Type B pancreatic cell (in vitro differentiated cells): Measurements from ENCODE around the gene PRKCQ. TPM values are rescaled to one million over a fixed set of nuclear protein-coding genes. Genes with fewer than 3 reads are reported as not detected.

Experiments used
- DNase-seq: peaks from one replicate; pipeline ENCODE4 v3.0.0; 2021; ENCODE audit warnings: mixed read lengths; ENCODE audit not compliant: unreplicated experiment; ENCODE audit errors: extremely low spot score
- H3K27ac Mint-ChIP-seq: 2 replicates; pipeline ENCODE4 v1.8.0; 2021; ENCODE audit warnings: mild to moderate bottlenecking, mixed read lengths
- H3K27me3 Mint-ChIP-seq: 2 replicates; pipeline ENCODE4 v1.8.0; 2021; ENCODE audit warnings: mixed read lengths
- H3K36me3 Mint-ChIP-seq: 2 replicates; pipeline ENCODE4 v1.8.0; 2021; ENCODE audit warnings: mixed read lengths
- H3K4me1 Mint-ChIP-seq: one replicate; pipeline ENCODE4 v1.8.0; 2021; ENCODE audit warnings: mixed read lengths; ENCODE audit not compliant: unreplicated experiment
- H3K4me3 Mint-ChIP-seq: 2 replicates; pipeline ENCODE4 v1.8.0; 2021; ENCODE audit warnings: mild to moderate bottlenecking, mixed read lengths
- H3K9me3 Mint-ChIP-seq: 2 replicates; pipeline ENCODE4 v1.8.0; 2021; ENCODE audit warnings: mixed read lengths
- total RNA-seq: library from RNA; stranded (reverse); gene quantifications from 2 replicates; pipeline ENCODE4 v1.2.1, GENCODE V29; 2021; ENCODE audit warnings: low replicate concordance
- TF ChIP-seq, protein P1 (sequence below): fragments of 200-600 bp; sonication (generic); conservative IDR thresholded peaks from 2 replicates; pipeline ENCODE4 v1.5.0; 2021; ENCODE audit warnings: antibody characterized with exemption, mild to moderate bottlenecking

PRKCQ gene
- total RNA-seq, 1 donor from 2014 or later, result 2.0 TPM

DNA sequence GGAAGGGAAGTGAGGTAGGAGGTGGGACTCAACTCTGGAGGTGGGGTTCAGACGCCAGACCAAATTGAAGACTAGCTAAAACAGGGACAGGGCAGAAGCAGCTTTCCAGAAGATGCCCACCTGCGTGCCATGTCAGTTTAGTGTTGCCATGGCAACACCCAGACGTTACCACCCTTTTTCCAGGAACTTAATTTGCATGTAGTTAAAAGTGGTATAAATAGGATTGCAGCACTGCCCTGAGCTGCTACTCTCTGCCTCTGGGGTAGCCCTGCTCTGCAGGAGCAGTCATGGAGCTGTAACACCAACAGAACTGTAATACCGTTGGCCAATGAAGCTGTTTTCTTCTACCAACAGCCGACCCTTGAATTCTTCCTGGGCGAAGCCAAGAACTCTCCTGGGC is 93.8 kb downstream of the PRKCQ start:
- Mint-ChIP-seq H3K27ac (no peak overlapping the region), H3K27me3 (peaks cover 2% of the 10 kb centered on the region), H3K4me1 (no peaks in the 10 kb centered on the region), H3K9me3 (no peaks in the 10 kb centered on the region), H3K36me3 (no peaks in the 10 kb centered on the region), H3K4me3 (no peak overlapping the region)
- DNase-seq, result no peak
- TF ChIP-seq, protein P1, sequence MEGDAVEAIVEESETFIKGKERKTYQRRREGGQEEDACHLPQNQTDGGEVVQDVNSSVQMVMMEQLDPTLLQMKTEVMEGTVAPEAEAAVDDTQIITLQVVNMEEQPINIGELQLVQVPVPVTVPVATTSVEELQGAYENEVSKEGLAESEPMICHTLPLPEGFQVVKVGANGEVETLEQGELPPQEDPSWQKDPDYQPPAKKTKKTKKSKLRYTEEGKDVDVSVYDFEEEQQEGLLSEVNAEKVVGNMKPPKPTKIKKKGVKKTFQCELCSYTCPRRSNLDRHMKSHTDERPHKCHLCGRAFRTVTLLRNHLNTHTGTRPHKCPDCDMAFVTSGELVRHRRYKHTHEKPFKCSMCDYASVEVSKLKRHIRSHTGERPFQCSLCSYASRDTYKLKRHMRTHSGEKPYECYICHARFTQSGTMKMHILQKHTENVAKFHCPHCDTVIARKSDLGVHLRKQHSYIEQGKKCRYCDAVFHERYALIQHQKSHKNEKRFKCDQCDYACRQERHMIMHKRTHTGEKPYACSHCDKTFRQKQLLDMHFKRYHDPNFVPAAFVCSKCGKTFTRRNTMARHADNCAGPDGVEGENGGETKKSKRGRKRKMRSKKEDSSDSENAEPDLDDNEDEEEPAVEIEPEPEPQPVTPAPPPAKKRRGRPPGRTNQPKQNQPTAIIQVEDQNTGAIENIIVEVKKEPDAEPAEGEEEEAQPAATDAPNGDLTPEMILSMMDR, result no peak

DNA sequence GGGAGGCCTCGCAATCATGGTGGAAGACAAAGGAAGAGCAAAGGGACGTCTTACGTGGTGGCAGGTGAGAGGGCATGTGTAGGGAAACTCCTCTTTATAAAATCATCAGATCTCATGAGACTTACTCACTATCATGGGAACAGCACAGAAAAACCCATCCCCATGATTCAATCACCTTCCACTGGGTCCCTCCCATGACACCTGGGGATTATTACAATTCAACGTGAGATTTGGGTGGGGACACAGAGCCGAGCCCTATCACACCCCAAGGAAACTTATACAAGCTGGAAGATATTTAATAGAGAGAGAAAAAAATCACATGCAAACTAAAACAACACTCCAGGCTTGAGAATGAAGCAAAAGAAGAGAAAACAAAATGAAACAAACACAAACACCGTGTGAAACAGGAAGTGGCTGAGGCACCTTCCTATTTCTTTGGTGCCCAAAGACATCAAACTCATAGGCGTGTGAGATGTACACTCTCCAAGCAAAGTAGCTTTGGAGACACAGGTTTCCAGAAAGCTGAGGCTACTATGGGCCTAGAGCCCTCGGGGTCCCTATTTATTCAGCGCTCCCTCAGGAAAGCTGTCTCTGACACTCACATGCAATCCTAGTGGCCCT is 97.2 kb downstream of the PRKCQ start:
- Mint-ChIP-seq H3K27ac (no peak overlapping the region), H3K36me3 (peaks cover 8% of the 10 kb centered on the region), H3K27me3 (peaks cover 5% of the 10 kb centered on the region), H3K4me3 (no peak overlapping the region), H3K4me1 (no peaks in the 10 kb centered on the region), H3K9me3 (no peaks in the 10 kb centered on the region)
- DNase-seq, result no peak
- TF ChIP-seq, protein P1, result no peak

DNA sequence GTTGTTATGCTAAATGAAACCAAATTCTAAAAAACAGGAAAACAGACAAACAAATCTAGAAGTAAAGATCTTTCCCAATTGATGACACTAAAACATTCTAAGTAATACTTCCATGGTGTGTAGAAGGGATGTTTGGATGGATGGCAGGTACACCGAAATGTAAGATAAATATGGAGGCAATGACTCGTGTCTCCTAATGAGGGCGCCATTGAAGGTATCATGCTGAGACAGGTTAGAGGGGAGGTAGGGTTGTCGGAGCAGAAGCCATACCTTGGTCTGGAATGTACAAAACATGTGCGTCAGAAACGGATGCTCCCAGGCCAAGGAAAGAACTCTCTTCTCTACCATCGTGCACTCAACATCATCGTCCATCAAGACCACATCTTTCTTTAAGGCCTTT is 101.4 kb downstream of the PRKCQ start:
- H3K27me3 Mint-ChIP-seq, result peaks cover 10% of the 10 kb centered on the region

DNA sequence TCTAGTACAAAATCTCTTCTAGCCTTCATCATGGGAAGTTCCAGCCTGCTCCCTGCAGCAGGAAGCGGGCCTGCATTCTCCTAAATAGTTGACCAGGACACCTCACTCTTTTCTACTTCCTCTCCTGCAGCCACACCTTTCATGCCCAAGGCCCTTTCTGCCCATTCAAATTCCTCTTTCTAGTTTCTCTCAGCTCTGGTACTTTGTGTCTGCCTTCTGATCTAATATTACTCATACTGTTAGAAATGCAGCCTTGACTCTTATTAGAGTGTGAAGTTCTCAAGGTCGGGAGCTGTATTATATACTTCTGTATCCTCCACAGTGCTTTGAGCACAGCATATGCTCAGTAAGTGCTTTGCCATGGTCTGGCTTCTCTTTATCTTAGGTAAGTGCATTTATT is 103.1 kb downstream of the PRKCQ start:
- no peak for DNase-seq
- Mint-ChIP-seq H3K27ac (no peak overlapping the region), H3K4me1 (peaks cover 3% of the 10 kb centered on the region), H3K9me3 (no peaks in the 10 kb centered on the region), H3K36me3 (peaks cover 9% of the 10 kb centered on the region), H3K4me3 (no peak overlapping the region), H3K27me3 (peaks cover 10% of the 10 kb centered on the region)
- TF ChIP-seq, protein P1, result no peak

More for the DNA sequence above, 101.4 kb downstream of the PRKCQ start:
- TF ChIP-seq, protein P1, result no peak
- H3K4me3 Mint-ChIP-seq, result no peak overlapping the region
- H3K4me1 Mint-ChIP-seq, result peaks cover 3% of the 10 kb centered on the region
- H3K27ac Mint-ChIP-seq, result no peak overlapping the region
- no peak for DNase-seq
- peaks cover 9% of the 10 kb centered on the region for H3K36me3 Mint-ChIP-seq
- H3K9me3 Mint-ChIP-seq, result no peaks in the 10 kb centered on the region

DNA sequence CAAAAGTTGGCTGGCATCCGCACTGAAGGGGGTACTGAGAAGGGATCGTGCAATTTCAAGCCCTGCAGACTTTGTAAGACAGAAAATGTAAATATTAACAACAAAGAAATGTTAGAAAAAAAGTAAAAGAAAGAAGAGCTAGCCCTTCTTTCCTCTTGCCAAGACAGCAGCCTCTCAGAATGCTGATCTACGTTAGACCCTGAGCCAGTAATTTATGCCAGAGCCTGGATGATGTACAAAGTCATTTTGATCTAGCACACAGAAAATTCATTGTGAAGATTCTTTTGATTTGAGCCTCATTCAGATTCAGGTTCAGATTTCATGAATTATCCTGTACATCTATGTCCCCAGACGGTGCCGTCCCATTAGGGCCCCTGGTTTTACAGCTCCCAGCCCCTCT is 105.2 kb downstream of the PRKCQ start:
- no peak overlapping the region for H3K4me3 Mint-ChIP-seq
- H3K27me3 Mint-ChIP-seq, result peaks cover 13% of the 10 kb centered on the region
- H3K27ac Mint-ChIP-seq, result no peak overlapping the region
- DNase-seq, result no peak
- H3K4me1 Mint-ChIP-seq, result peaks cover 3% of the 10 kb centered on the region
- peaks cover 9% of the 10 kb centered on the region for H3K36me3 Mint-ChIP-seq
- TF ChIP-seq, protein P1, result no peak
- no peaks in the 10 kb centered on the region for H3K9me3 Mint-ChIP-seq
